Measurements from ENCODE around the gene SPDYE1.
"Not testable (repeated sequence)": the region's sequence is repeated elsewhere in the genome, so short reads cannot be mapped to it uniquely, and the experiment has no call there.

The SPDYE1 gene

GRCh38 chr7:43997532-43997931 lies at the start of gene SPDYE1:
TSS of gene SPDYE1 (plus strand) at chr7:43997897. CDS start at chr7:43999950, 2,053 bp downstream.
- not testable (repeated sequence) for DNase-seq (ENCODE audit: low read depth)

GRCh38 chr7:43952028-43952427 lies 45.7 kb upstream of the SPDYE1 start:
- DNase-seq (ENCODE audit: low read depth) = no peak
- TF ChIP-seq CTCF (conservative IDR thresholded peaks at IDR 0.05; ENCODE audit: low read length) = no peak
- no peak overlapping the region for H3K4me3 ChIP-seq (ENCODE audit: low read length)

More at GRCh38 chr7:43997532-43997931, at the start of gene SPDYE1:
- not testable (repeated sequence) for H3K4me3 ChIP-seq (ENCODE audit: low read length)

DNA sequence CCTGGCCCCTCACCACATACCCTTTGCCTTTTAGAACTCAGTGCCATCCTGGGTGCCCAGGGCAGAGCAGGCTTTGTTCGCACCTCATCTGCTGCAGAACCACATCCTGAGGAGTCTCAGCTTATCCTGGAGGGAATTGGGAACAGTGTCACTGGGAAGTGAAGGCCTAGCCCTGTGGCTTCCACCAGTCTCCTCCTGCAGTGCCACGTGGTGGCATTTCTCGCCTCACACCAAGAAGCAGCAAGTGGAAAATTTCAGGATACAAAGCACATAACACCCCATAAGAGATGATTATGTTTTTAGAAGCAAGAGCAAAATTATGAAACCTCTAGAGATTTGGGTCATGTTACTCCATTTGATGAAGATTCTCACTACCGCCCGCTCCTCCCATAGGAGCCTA lies 44.6 kb upstream of the SPDYE1 start:
- no peak overlapping the region for H3K4me3 ChIP-seq (ENCODE audit: low read length)
- DNase-seq (ENCODE audit: low read depth) = no peak
- TF ChIP-seq CTCF (conservative IDR thresholded peaks at IDR 0.05; ENCODE audit: low read length) = no peak

DNA sequence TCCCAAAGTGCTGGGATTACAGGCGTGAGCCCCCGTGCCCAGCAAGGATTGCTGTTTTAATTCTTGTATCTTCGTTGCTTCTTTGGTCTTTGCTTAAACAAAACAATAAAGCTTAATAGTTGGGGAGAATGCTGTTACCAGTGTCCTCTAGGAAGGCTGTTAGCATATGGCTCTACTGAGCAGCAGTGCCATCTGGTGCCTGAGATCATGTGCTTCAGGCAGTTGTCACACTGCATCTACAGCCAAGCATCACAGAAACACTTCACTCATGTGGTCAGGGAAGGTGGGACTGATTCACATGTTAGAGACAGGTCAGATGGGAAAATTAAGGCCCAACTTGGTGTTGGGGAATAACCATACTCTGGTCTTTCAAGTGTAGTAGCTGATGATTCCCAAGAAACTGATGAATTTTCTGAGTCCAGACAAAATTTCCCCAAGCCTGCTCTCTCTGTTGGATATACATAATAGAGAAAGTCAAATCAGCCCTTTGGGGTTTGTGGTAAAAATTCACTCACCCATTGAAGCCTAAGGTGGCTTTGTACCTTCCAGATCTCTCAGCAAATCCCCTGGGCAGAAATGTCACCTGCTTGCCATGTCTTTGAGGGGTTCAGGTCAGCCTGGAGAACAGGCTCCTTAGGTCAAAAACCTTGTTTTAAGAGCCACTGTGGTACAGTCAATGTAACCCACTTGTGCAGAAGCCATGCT lies 43.0 kb upstream of the SPDYE1 start:
- TF ChIP-seq CTCF (conservative IDR thresholded peaks at IDR 0.05; ENCODE audit: low read length) = peak; percentile 68
- H3K4me3 ChIP-seq (ENCODE audit: low read length) = no peak overlapping the region
- DNase-seq (ENCODE audit: low read depth) = peak; percentile 60

- TF ChIP-seq CTCF (conservative IDR thresholded peaks at IDR 0.05; ENCODE audit: low read length) = no peak
- DNase-seq (ENCODE audit: low read depth) = no peak
- H3K4me3 ChIP-seq (ENCODE audit: low read length) = no peak overlapping the region
Measured at GRCh38 chr7:43956027-43956426, 41.7 kb upstream of the SPDYE1 start.

GRCh38 chr7:43960933-43961332 lies 36.8 kb upstream of the SPDYE1 start:
- no peak overlapping the region for H3K4me3 ChIP-seq (ENCODE audit: low read length)
- no peak for TF ChIP-seq CTCF (conservative IDR thresholded peaks at IDR 0.05; ENCODE audit: low read length)
- no peak for DNase-seq (ENCODE audit: low read depth)

DNA sequence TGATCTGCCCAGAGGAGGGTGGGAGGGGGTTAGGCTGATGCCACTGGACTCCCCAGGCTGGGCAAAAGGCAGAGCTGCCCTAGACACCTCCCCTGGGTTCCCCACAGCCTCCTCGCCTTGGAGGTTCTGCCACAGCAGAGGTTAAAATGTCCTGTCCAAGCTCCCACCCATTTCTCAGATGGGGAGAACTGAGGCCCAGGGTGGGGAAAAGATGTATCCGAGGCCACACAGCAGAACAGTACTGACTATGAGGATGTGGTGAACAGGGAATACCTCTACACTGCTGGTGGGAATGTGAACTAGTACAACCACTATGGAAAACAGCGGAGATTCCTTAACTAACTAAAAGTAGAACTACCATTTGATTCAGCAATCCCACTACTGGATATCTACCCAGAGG lies 31.3 kb upstream of the SPDYE1 start:
- H3K4me3 ChIP-seq (ENCODE audit: low read length); DNase-seq (ENCODE audit: low read depth): not testable (repeated sequence)

DNA sequence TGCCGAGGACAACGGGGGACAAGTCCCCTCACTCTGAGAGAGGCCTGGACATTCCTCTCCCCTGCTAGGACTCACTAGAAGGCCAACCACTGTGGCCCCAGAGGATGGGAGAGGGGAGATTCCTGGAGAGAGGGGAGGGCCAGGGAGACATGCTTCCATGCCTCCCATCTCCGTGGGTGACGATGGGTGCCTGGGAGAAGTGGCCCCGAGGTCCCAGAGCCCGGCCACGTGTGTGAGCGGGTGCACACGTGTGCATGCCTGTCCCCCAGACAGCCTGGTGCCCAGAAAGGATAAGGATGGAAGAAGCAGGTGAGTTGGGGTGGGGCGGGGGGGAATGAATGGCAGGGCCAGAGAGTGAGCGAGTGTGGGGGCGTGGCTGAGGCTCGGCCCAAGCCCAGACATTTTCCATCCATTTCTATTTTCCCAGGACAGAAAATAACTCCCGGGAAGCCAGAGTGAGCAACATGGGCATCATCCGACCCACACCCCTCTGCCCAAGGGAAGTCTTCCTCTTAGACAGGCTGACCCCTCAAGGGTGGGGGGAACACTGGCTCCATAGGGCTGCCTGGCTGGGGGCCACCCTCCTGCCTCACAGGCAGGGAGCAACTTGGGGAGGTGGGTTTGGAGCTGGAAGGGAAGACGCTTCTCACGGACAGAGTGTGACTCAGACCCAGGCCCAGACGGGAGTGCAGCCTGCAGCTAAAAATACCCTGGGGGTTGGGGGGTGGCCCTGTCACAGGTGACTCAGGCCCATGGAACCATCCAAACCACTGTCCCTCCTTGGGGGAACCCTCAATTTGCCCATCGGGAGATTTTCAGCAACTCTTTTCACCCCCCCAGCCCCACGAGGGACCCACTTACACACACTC lies 29.3 kb upstream of the SPDYE1 start:
- not testable (repeated sequence) for DNase-seq (ENCODE audit: low read depth); H3K4me3 ChIP-seq (ENCODE audit: low read length)

DNA sequence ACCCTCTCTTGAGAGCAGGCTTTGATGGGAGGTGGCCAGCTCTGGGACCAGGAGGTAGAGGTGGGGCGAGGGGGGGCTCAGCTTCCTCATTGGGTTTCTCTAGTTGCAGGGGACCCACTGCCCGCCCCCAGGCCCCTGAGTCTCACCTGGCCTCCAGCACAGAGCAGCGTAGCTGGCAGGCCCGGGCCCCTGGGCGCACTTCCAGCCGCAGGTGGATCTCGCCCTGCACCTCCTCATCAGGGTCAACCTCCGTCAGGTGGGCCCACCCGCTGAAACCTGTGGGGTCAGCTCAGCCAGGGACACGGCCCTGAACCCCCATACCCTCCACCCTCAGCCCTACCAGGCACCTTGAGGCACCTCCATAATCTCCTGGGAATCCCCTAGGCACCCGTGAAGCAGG lies 28.1 kb upstream of the SPDYE1 start:
- not testable (repeated sequence) for DNase-seq (ENCODE audit: low read depth)

GRCh38 chr7:43970698-43971097 lies 27.0 kb upstream of the SPDYE1 start:
- not testable (repeated sequence) for DNase-seq (ENCODE audit: low read depth); H3K4me3 ChIP-seq (ENCODE audit: low read length)

More for the DNA sequence above, 28.1 kb upstream of the SPDYE1 start:
- H3K4me3 ChIP-seq (ENCODE audit: low read length) = not testable (repeated sequence)

GRCh38 chr7:43974033-43974573 lies 23.6 kb upstream of the SPDYE1 start:
- DNase-seq (ENCODE audit: low read depth); H3K4me3 ChIP-seq (ENCODE audit: low read length): not testable (repeated sequence)

DNA sequence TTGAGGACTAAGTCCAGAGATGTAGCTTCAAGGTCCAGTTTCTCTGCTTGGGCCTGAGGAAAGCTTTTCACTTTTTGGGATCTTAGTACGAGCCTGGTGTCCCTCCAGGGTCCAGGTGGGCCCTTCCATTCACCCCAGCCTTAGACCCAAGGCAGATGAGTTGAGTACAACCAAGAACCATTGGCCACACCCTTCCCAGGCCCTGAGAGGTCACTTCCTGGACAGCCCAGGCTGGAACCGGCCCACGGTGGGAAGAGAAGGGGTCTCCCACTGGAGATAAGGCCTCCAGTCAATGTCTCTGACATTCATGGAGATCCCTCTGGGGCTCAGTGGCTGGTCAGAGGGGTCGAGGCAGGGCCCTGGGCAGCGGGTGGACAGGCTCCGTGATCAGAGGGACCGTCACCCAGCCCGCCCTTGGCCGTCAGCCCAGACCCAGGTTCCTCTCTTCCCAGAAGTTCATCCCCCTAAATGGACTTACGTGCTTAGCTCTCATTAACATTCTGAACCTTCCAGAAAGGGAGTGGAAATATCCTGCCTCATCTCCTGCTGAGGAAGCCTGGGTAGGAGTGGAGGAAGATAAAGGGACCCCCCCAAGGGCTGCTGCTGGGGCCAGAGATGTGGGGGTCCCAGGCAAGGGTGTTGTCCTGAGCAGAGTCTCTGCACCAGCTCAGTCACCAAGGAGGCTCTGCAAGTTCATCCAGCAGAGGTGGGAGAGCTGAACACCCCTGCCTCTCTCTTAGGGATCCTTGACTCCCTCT lies 22.8 kb upstream of the SPDYE1 start:
- not testable (repeated sequence) for H3K4me3 ChIP-seq (ENCODE audit: low read length); DNase-seq (ENCODE audit: low read depth)

Data from AG10803 (cell line).